Suprapubic skin (tissue), 4 donors: ENCODE data around the gene C1QTNF6. TPM values are rescaled to one million over a fixed set of nuclear protein-coding genes. Genes with fewer than 3 reads are reported as not detected.

Experiments
- DNase-seq, 2 donors: peaks; one replicate each; pipeline ENCODE4 v3.0.0-alpha.2; 2019; ENCODE audit warnings: low spot score in 2 of 2
- H3K27ac ChIP-seq: fragments of 200-600 bp; sonication (generic); one replicate; pipeline ENCODE4 v1.5.1; 2019
- H3K27me3 ChIP-seq: fragments of 200-600 bp; sonication (generic); one replicate; pipeline ENCODE4 v1.5.1; 2019
- H3K36me3 ChIP-seq: fragments of 200-600 bp; sonication (generic); one replicate; pipeline ENCODE4 v1.5.1; 2019
- H3K4me1 ChIP-seq: fragments of 200-600 bp; sonication (generic); one replicate; pipeline ENCODE4 v1.5.1; 2019
- H3K4me3 ChIP-seq: fragments of 200-600 bp; sonication (generic); one replicate; pipeline ENCODE4 v1.5.1; 2019; ENCODE audit warnings: mild to moderate bottlenecking
- H3K9me3 ChIP-seq: fragments of 200-600 bp; sonication (generic); one replicate; pipeline ENCODE4 v1.5.1; 2019
- EP300 ChIP-seq: sonication (generic); formaldehyde crosslinking; IDR thresholded peaks from one replicate; pipeline ENCODE4 v1.6.1; 2017; ENCODE audit warnings: antibody characterized with exemption
- POLR2A ChIP-seq, 2 donors: fragments of 450-650 bp; IDR thresholded peaks; one replicate each; pipeline ENCODE4 v1.6.1; 2017; ENCODE audit warnings: antibody characterized with exemption in 2 of 2, mild to moderate bottlenecking in 2 of 2, moderate library complexity in 2 of 2
- POLR2AphosphoS5 ChIP-seq, 3 donors: sonication (generic); formaldehyde crosslinking; IDR thresholded peaks; one replicate each; pipeline ENCODE4 v1.6.1; 2017; ENCODE audit warnings: antibody characterized with exemption in 3 of 3
- WGBS: methylation state at CpG from one replicate; pipeline ENCODE4 v1.1.5; 2018; 5-methylcytosine and 5-hydroxymethylcytosine counted together
- total RNA-seq, 4 donors: library from RNA; depleted of rRNA; stranded (reverse); fragments of >200 nt; gene quantifications; one replicate each; pipeline ENCODE4 v1.1.0, GENCODE V29; 2016
- TF ChIP-seq, protein P1 (sequence below), 2 donors: fragments of 200-600 bp in 1 of 2; fragments of 450-650 bp in 1 of 2; sonication (generic) in 1 of 2; IDR thresholded peaks; one replicate each; pipeline ENCODE4 v1.5.1; 2016 to 2019; ENCODE audit warnings: antibody characterized with exemption in 2 of 2, mild to moderate bottlenecking in 1 of 2, moderate library complexity in 1 of 2

The C1QTNF6 gene
- total RNA-seq, 4 donors from 2014 or later: 1.2 to 8.4 (median 2.7) TPM

DNA sequence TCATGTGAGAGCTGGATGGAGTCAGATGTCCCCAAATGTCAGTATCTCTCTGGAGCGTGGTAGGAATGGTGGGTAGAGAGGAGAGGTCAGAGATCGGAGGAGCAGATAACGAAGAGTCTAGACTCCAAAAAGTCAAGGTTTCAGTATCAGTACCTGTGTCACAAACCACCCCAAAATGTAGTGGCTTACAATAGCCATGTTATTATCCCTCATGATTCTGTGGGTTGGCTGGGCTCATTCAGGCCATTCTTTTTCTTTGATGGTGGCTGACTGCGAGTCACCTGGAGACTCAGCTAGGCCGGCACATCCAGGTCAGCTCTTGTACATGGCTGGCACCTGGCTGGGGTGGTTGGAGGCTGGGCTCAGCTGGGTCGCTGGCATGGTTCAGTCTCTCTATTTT, 31.5 kb upstream of the C1QTNF6 start:
- Histone ChIP-seq H3K36me3 (no peaks in the 10 kb centered on the region), H3K4me3 (no peak overlapping the region), H3K27me3 (peaks cover 10% of the 10 kb centered on the region), H3K27ac (no peak overlapping the region), H3K9me3 (no peaks in the 10 kb centered on the region), H3K4me1 (no peaks in the 10 kb centered on the region)
- DNase-seq: no peak
- no peak for TF ChIP-seq EP300
- TF ChIP-seq, protein P1, sequence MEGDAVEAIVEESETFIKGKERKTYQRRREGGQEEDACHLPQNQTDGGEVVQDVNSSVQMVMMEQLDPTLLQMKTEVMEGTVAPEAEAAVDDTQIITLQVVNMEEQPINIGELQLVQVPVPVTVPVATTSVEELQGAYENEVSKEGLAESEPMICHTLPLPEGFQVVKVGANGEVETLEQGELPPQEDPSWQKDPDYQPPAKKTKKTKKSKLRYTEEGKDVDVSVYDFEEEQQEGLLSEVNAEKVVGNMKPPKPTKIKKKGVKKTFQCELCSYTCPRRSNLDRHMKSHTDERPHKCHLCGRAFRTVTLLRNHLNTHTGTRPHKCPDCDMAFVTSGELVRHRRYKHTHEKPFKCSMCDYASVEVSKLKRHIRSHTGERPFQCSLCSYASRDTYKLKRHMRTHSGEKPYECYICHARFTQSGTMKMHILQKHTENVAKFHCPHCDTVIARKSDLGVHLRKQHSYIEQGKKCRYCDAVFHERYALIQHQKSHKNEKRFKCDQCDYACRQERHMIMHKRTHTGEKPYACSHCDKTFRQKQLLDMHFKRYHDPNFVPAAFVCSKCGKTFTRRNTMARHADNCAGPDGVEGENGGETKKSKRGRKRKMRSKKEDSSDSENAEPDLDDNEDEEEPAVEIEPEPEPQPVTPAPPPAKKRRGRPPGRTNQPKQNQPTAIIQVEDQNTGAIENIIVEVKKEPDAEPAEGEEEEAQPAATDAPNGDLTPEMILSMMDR (IDR thresholded peaks at IDR 0.05): no peak
- no peak for TF ChIP-seq POLR2A (IDR thresholded peaks at IDR 0.05)
- no peak for TF ChIP-seq POLR2AphosphoS5 (IDR thresholded peaks at IDR 0.05)
- 84% methylated on average over 6 of the region's 6 CpGs for WGBS

DNA sequence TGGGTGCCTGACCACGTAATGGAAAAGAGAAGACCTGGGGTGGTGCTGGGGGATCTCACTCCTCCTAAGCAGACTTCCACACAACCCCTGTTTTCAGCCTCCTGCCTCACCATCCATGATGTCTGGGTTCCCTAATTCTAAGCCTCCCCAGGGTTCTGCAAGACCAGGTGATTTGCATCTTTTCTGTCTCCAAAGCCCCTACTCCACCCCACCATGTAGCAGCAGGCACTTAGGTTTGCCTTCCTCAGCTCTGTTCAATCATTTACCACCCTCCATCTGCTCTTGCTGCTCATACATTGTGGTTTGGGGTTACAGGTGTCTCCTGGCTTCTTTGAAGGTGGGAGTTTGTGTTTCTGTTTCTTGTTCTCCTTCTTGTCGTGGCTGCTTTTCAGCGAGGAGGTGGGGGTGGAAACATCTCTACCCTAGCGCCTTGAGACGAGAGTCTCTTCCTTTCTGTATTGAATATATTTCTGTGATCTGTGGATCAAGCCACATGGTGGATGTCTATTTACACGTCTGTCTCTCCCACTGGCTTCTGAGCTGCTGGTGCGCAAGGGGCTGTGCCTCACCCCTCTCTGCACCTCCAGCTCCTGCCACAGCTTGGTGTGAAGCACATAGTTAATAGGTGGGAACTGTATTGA, 30.8 kb upstream of the C1QTNF6 start:
- no peak for DNase-seq
- Histone ChIP-seq H3K4me1 (no peaks in the 10 kb centered on the region), H3K9me3 (no peaks in the 10 kb centered on the region), H3K27me3 (peaks cover 11% of the 10 kb centered on the region), H3K27ac (no peak overlapping the region), H3K36me3 (no peaks in the 10 kb centered on the region), H3K4me3 (no peak overlapping the region)
- TF ChIP-seq, protein P1 (IDR thresholded peaks at IDR 0.05): no peak
- TF ChIP-seq EP300: no peak
- TF ChIP-seq POLR2A (IDR thresholded peaks at IDR 0.05): no peak
- TF ChIP-seq POLR2AphosphoS5 (IDR thresholded peaks at IDR 0.05): no peak
- WGBS: 62% methylated on average over 7 of the region's 7 CpGs

DNA sequence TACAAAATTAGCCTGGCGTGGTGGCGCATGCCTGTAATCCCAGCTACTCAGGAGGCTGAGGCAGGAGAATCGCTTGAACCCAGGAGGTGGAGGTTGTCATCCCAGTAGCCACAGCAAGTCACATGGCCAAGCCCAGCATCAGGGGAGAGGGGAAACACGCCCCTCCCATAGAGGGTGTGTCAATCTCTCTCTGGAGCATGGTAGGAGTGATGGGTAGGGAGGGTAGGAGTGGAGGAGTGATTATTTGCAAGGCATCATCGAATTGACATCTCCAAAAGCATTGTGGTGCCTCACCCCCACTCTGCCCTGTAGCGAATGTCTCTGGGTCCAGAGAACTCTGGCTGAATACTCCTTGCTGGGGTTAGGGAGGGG, 30.3 kb upstream of the C1QTNF6 start:
- WGBS: 86% methylated on average over 6 of the region's 6 CpGs
- DNase-seq: no peak
- no peak overlapping the region for H3K4me3 ChIP-seq
- H3K4me1 ChIP-seq: no peaks in the 10 kb centered on the region
- H3K9me3 ChIP-seq: no peaks in the 10 kb centered on the region
- H3K27ac ChIP-seq: no peak overlapping the region
- no peak for TF ChIP-seq POLR2AphosphoS5 (IDR thresholded peaks at IDR 0.05)
- TF ChIP-seq EP300: no peak
- TF ChIP-seq, protein P1 (IDR thresholded peaks at IDR 0.05): no peak
- TF ChIP-seq POLR2A (IDR thresholded peaks at IDR 0.05): no peak
- H3K36me3 ChIP-seq: no peaks in the 10 kb centered on the region
- H3K27me3 ChIP-seq: peaks cover 11% of the 10 kb centered on the region

DNA sequence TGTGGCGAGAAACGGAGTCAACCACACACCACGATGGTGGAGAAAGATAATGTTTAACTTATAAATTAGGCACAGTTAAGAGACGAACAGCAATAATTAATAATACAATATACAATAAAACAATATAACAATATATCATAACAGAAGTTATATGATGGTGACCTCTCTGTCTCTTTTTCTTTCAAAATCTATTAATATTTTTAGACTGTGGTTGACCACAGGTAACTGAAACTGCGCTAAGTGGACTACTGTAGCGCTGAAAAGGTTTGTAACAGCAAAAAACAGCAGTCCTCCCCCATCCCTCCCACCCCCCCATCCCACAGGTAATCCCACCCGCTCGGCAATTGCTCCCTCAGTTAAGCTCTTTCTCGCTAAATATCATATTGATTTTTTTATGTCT, 27.8 kb upstream of the C1QTNF6 start:
- 89% methylated on average over 9 of the region's 9 CpGs for WGBS
- H3K27me3 ChIP-seq: peaks cover 27% of the 10 kb centered on the region

DNA sequence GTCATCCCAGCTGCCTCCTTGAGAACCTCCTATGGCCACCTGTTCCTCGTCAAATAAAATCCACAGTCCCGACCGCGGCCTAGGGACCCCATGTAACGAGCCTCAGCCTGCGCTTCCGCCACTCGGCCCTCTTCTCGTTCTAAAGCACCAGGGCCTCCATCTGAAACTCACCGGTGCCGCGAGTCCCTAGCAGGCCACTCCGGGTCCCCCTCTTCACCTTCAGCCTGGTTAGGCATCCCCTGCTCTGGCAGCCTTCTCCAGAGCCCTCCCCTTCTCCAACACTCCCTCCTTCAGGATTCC, 26.6 kb upstream of the C1QTNF6 start:
- no peak for DNase-seq
- no peak overlapping the region for H3K27ac ChIP-seq
- no peak overlapping the region for H3K4me3 ChIP-seq
- no peaks in the 10 kb centered on the region for H3K36me3 ChIP-seq
- H3K27me3 ChIP-seq: peaks cover 32% of the 10 kb centered on the region
- peaks cover 4% of the 10 kb centered on the region for H3K4me1 ChIP-seq
- no peaks in the 10 kb centered on the region for H3K9me3 ChIP-seq
- TF ChIP-seq POLR2A (IDR thresholded peaks at IDR 0.05) (no peak), POLR2AphosphoS5 (IDR thresholded peaks at IDR 0.05) (no peak)
- TF ChIP-seq, protein P1 (IDR thresholded peaks at IDR 0.05): no peak
- 78% methylated on average over 13 of the region's 13 CpGs for WGBS

More for the DNA sequence above, 27.8 kb upstream of the C1QTNF6 start:
- Histone ChIP-seq H3K4me3 (no peak overlapping the region), H3K9me3 (no peaks in the 10 kb centered on the region), H3K27ac (no peak overlapping the region), H3K4me1 (peaks cover 4% of the 10 kb centered on the region), H3K36me3 (no peaks in the 10 kb centered on the region)
- DNase-seq: no peak
- no peak for TF ChIP-seq EP300
- TF ChIP-seq POLR2AphosphoS5 (IDR thresholded peaks at IDR 0.05): no peak
- no peak for TF ChIP-seq POLR2A (IDR thresholded peaks at IDR 0.05)
- TF ChIP-seq, protein P1 (IDR thresholded peaks at IDR 0.05): no peak
